ENCODE measurements around the gene CCSAP. TPM values are rescaled to one million over a fixed set of nuclear protein-coding genes. Genes with fewer than 3 reads are reported as not detected.
A peak's percentile ranks its signal among the peaks of the same experiment; 100 is the strongest.

CCSAP gene
- total RNA-seq, 1 experiment from 2014 or later, result 8.5 TPM

- H3K56ac ChIP-seq (ENCODE audit: insufficient read length, low read depth, low read length), result no peak overlapping the region
- no peaks in the 10 kb centered on the region for H3K23me2 ChIP-seq (ENCODE audit: insufficient read length, low read depth, low read length, poor library complexity, severe bottlenecking)
- H4K91ac ChIP-seq (ENCODE audit: insufficient read length, low read depth, low read length), result no peak overlapping the region
- no peaks in the 10 kb centered on the region for H3K9me3 ChIP-seq (ENCODE audit: control insufficient read depth, low read depth, low read length)
- Mint-ChIP-seq H3K4me3 (peak overlapping the region in 1 of 2 experiments; percentile 13; a peak in 1 of 5 replicates), H3K4me1 (peaks cover 32 to 35% of the 10 kb centered on the region in 2 experiments), H3K36me3 (ENCODE audit: insufficient read depth in 1 of 3, low read depth in 3 of 3) (no peaks in the 10 kb centered on the region; a peak in 1 of 7 replicates), H3K27ac (no peak overlapping the region; a peak in 1 of 7 replicates), H3K27me3 (ENCODE audit: low read depth) (peaks cover 5% of the 10 kb centered on the region; the same call in 1 of the 2 replicates), H3K9me3 (no peaks in the 10 kb centered on the region)
- H2AFZ ChIP-seq (ENCODE audit: low read length), result no peak overlapping the region
- no peaks in the 10 kb centered on the region for H3K79me1 ChIP-seq (ENCODE audit: insufficient read depth, low read depth, low read length, poor library complexity, severe bottlenecking)
- no peak overlapping the region for H2BK15ac ChIP-seq (ENCODE audit: low read depth, low read length)
- H3K79me2 ChIP-seq (ENCODE audit: insufficient read depth, low read length), result no peaks in the 10 kb centered on the region
- no peak overlapping the region for H3K18ac ChIP-seq (ENCODE audit: insufficient read length, low read depth, low read length)
- H3K14ac ChIP-seq (ENCODE audit: insufficient read depth, low read length), result no peak overlapping the region
- peaks cover 13% of the 10 kb centered on the region; the same call in 1 of the 2 replicates for H3K4me1 ChIP-seq (ENCODE audit: insufficient read depth, low read length)
- no peak for DNase-seq
- H4K20me1 ChIP-seq (ENCODE audit: control insufficient read depth, insufficient read depth, insufficient read length), result no peaks in the 10 kb centered on the region
- no peak overlapping the region for H3K9ac ChIP-seq (ENCODE audit: extremely low read depth, insufficient read length, low read length)
- H2BK12ac ChIP-seq (ENCODE audit: insufficient read length, low read depth, low read length), result no peak overlapping the region
- H4K8ac ChIP-seq (replicated peaks; ENCODE audit: insufficient read length, low read depth, low read length), result no peak overlapping the region
- H2BK20ac ChIP-seq (ENCODE audit: low read depth, low read length, poor library complexity, severe bottlenecking), result no peak overlapping the region
- H4K5ac ChIP-seq (ENCODE audit: insufficient read length, low read depth, low read length), result no peak overlapping the region
- H3K23ac ChIP-seq (ENCODE audit: insufficient read length, low read depth, low read length), result no peak overlapping the region
- H3K27ac ChIP-seq (ENCODE audit: insufficient read length, low read depth, low read length), result no peak overlapping the region
- no peak overlapping the region for H3K4ac ChIP-seq (ENCODE audit: low read depth, low read length)
- no CpG with 5 or more reads among the region's 14 CpGs for WGBS (ENCODE audit: extremely low coverage, insufficient read length, low lambda C conversion rate)
- TF ChIP-seq CTCF (conservative IDR thresholded peaks at IDR 0.05), result no peak
- H3K27me3 ChIP-seq (ENCODE audit: insufficient read depth, low read length), result no peaks in the 10 kb centered on the region
- H2AK5ac ChIP-seq (ENCODE audit: insufficient read length, low read length), result no peak overlapping the region
- peak overlapping the region; percentile 40 for H3K4me2 ChIP-seq (ENCODE audit: insufficient read depth, insufficient read length, low read length)
- no peak overlapping the region for H2BK120ac ChIP-seq (ENCODE audit: low read depth, low read length, poor library complexity, severe bottlenecking)
- no peak overlapping the region for H3T11ph ChIP-seq (ENCODE audit: low read length)
- no peak overlapping the region for H2BK5ac ChIP-seq (ENCODE audit: insufficient read length, low read length)
Observed at GRCh38 chr1:229380536-229381160, 37.8 kb upstream of the CCSAP start.
